Activated CD4-positive, alpha-beta T cell treated with anti-CD3 and anti-CD28 coated beads for 24 hours (primary cell): Measurements from ENCODE around the gene DPY19L2.
"Not testable (repeated sequence)": the region's sequence is repeated elsewhere in the genome, so short reads cannot be mapped to it uniquely, and the experiment has no call there.

Source experiments
- DNase-seq, 2 donors: peaks; one replicate each; pipeline ENCODE4 v3.0.0-alpha.2; 2020; ENCODE audit warnings: low read depth in 2 of 2

The DPY19L2 gene

GRCh38 chr12:63663005-63663404, 5.3 kb downstream of the DPY19L2 start:
- not testable (repeated sequence) for DNase-seq

GRCh38 chr12:63658501-63658900, 9.8 kb downstream of the DPY19L2 start:
- DNase-seq, result not testable (repeated sequence)

- DNase-seq, result not testable (repeated sequence)
These were observed 11.9 kb downstream of the DPY19L2 start for GRCh38 chr12:63656407-63656806.

- DNase-seq, result not testable (repeated sequence)
These were observed 12.6 kb downstream of the DPY19L2 start for GRCh38 chr12:63655543-63656257.

- not testable (repeated sequence) for DNase-seq
These were observed 13.8 kb downstream of the DPY19L2 start for GRCh38 chr12:63654481-63654880.

- not testable (repeated sequence) for DNase-seq
These were observed 18.8 kb downstream of the DPY19L2 start for GRCh38 chr12:63649517-63649916.

- not testable (repeated sequence) for DNase-seq
These were observed 24.7 kb downstream of the DPY19L2 start for GRCh38 chr12:63643381-63644140.

- not testable (repeated sequence) for DNase-seq
These were observed 44.0 kb downstream of the DPY19L2 start for GRCh38 chr12:63624258-63624657.

- not testable (repeated sequence) for DNase-seq
These were observed 52.7 kb downstream of the DPY19L2 start for GRCh38 chr12:63615544-63615943.

- not testable (repeated sequence) for DNase-seq
These were observed 57.0 kb downstream of the DPY19L2 start for GRCh38 chr12:63611285-63611684.

GRCh38 chr12:63609281-63609680, 59.0 kb downstream of the DPY19L2 start:
- not testable (repeated sequence) for DNase-seq

GRCh38 chr12:63604985-63605384, 63.3 kb downstream of the DPY19L2 start:
- not testable (repeated sequence) for DNase-seq

GRCh38 chr12:63594828-63595227, 73.5 kb downstream of the DPY19L2 start:
- not testable (repeated sequence) for DNase-seq

GRCh38 chr12:63584426-63584825, 83.9 kb downstream of the DPY19L2 start:
- DNase-seq, result not testable (repeated sequence)

- DNase-seq, result not testable (repeated sequence)
These were observed 85.0 kb downstream of the DPY19L2 start for GRCh38 chr12:63583289-63583688.

- DNase-seq, result not testable (repeated sequence)
These were observed 90.7 kb downstream of the DPY19L2 start for GRCh38 chr12:63577631-63578030.

- not testable (repeated sequence) for DNase-seq
These were observed 96.3 kb downstream of the DPY19L2 start for GRCh38 chr12:63572038-63572437.

GRCh38 chr12:63558445-63558844, 109.8 kb downstream of the DPY19L2 start:
- DNase-seq, result not testable (repeated sequence)

GRCh38 chr12:63551397-63551796, 116.9 kb downstream of the DPY19L2 start:
- not testable (repeated sequence) for DNase-seq

GRCh38 chr12:63549034-63549433, 119.3 kb downstream of the DPY19L2 start:
- not testable (repeated sequence) for DNase-seq

GRCh38 chr12:63545298-63545916, 122.9 kb downstream of the DPY19L2 start:
- DNase-seq, result not testable (repeated sequence)

GRCh38 chr12:63538656-63539055, 129.6 kb downstream of the DPY19L2 start:
- not testable (repeated sequence) for DNase-seq
